ENCODE data around the gene TSPAN18. TPM values are rescaled to one million over a fixed set of nuclear protein-coding genes. Genes with fewer than 3 reads are reported as not detected.

The TSPAN18 gene
- total RNA-seq, 4 donors from 2014 or later = 3.6 to 12.4 (median 8.2) TPM

DNA sequence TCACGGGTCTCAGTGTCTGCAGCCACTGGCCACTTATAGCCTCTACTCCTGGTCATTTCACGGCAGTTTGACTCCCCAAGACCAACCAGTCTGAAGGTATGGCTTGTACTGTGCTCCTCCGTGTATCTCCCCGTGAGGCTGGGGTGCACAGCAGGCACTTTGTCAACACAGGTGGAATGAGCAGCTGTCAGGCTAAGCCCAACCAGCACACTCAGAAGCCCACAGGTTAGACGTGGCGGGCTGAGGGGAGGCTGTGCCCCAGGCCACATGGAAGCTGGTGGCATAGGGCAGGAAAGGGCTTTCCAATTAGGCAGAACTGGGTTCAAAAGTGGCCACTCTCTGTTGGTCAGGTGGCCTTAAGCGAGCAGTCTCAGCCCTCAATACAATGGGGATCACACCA, 216.9 kb downstream of the TSPAN18 start:
- Histone ChIP-seq H3K27ac (peak overlapping the region; percentile 16 to 40 (median 30)), H3K36me3 (no peaks in the 10 kb centered on the region), H3K27me3 (no peaks in the 10 kb centered on the region), H3K9me3 (no peaks in the 10 kb centered on the region), H3K4me3 (replicated peaks in 1 of 3) (no peak overlapping the region), H3K4me1 (peaks cover 29 to 83% of the 10 kb centered on the region in 2 donors)
- peak; percentile 42 to 55 for DNase-seq
- 45 to 58% methylated on average over 7 of the region's 7 CpGs for WGBS, 2 donors
- intact Hi-C loops (cut with DNase I) = no loop called here
- TF ChIP-seq, protein P1, sequence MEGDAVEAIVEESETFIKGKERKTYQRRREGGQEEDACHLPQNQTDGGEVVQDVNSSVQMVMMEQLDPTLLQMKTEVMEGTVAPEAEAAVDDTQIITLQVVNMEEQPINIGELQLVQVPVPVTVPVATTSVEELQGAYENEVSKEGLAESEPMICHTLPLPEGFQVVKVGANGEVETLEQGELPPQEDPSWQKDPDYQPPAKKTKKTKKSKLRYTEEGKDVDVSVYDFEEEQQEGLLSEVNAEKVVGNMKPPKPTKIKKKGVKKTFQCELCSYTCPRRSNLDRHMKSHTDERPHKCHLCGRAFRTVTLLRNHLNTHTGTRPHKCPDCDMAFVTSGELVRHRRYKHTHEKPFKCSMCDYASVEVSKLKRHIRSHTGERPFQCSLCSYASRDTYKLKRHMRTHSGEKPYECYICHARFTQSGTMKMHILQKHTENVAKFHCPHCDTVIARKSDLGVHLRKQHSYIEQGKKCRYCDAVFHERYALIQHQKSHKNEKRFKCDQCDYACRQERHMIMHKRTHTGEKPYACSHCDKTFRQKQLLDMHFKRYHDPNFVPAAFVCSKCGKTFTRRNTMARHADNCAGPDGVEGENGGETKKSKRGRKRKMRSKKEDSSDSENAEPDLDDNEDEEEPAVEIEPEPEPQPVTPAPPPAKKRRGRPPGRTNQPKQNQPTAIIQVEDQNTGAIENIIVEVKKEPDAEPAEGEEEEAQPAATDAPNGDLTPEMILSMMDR (IDR thresholded peaks at IDR 0.05) = no peak

DNA sequence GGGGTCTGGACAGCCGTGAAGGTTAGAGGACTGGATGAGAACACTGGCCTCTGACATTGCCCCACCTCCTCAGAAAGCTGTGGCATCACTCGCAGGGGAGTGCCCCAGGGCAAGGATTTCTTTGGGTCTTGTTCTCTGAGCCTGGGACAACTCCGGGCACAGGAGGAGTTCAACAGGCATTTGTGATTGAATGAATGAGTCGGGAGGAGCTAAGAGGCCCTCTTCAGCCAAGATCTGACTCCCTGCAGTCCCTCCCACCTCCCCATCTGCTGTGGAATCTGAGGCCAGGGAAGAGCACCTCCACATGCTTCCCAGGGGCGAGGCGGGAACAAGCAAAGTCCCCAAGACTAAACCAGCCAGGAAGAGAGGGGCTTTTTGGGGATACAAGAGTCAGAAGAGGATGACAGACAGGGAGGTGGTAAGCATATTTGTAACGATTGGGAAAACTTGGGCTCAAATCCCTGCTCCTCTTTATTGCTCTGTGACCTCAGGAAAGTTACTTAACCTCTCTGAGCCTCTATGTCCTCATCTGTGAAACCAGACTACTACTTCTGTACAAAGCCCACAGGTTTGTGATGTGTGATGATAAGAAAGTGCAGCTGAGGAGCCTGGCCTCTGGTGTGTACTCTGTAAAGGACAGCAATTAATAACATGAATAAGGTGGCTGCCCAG, 217.6 kb downstream of the TSPAN18 start:
- TF ChIP-seq POLR2A (IDR thresholded peaks at IDR 0.05) = no peak
- TF ChIP-seq, protein P1 (IDR thresholded peaks at IDR 0.05) = no peak
- no peak for DNase-seq
- H3K36me3 ChIP-seq = no peaks in the 10 kb centered on the region
- H3K4me1 ChIP-seq = peaks cover 32 to 85% of the 10 kb centered on the region in 2 donors
- H3K9me3 ChIP-seq = no peaks in the 10 kb centered on the region
- peak overlapping the region in 1 of 3 donors; percentile 23 for H3K27ac ChIP-seq
- intact Hi-C loops (cut with DNase I) = no loop called here
- no peak overlapping the region for H3K4me3 ChIP-seq (replicated peaks in 1 of 3)
- no peaks in the 10 kb centered on the region for H3K27me3 ChIP-seq
- WGBS, 2 donors = 60 to 61% methylated on average over 7 of the region's 7 CpGs

DNA sequence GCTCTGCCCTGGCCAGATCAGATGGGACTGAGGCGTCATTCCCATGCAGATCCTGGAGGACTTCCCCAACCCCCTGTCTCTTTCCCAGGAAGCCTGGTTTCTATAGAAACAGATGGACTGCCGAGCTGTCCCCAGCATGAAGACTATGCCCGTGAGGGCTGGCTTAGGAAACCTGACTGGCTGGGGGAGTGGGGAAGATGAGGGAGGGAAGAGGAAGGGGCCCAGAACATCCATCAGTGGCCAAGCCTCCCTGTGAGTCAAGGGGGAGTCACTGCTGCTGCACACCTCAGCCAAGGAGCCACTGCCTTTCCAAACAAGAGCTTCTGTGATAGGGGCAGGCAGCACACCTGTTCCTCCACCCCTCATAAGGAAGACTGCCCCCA, 218.1 kb downstream of the TSPAN18 start:
- intact Hi-C loops (cut with DNase I) = no loop called here
- TF ChIP-seq POLR2A (IDR thresholded peaks at IDR 0.05) = no peak
- TF ChIP-seq, protein P1 (IDR thresholded peaks at IDR 0.05) = no peak
- Histone ChIP-seq H3K9me3 (no peaks in the 10 kb centered on the region), H3K27me3 (no peaks in the 10 kb centered on the region), H3K4me1 (peaks cover 32 to 84% of the 10 kb centered on the region in 2 donors), H3K4me3 (replicated peaks in 1 of 3) (no peak overlapping the region), H3K27ac (peak overlapping the region in 1 of 3 donors; percentile 23), H3K36me3 (no peaks in the 10 kb centered on the region)
- 52 to 64% methylated on average over 3 of the region's 3 CpGs for WGBS, 2 donors
- no peak for DNase-seq

DNA sequence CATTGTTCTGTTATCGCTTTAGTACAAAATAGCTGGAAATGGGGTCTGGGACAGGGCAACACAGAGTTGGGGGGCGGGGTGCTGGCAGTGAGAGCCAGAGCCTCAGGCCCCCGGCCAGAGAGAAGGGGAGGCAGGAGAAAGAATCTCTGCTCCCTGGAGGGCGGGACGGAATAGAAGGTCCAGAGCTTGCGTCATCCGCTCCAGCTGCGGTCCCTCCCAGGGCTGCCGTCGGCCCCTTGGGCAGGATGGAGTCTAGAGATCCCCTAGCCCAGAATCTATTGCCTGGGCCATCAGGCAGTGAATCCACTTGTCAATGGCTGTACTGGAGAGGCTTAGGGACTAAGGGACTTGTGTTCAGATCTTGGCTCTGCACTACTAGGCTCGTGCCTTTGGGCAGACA, 218.9 kb downstream of the TSPAN18 start:
- no peak for DNase-seq
- peaks cover 32 to 76% of the 10 kb centered on the region in 2 donors for H3K4me1 ChIP-seq
- TF ChIP-seq POLR2A (IDR thresholded peaks at IDR 0.05) = no peak
- TF ChIP-seq, protein P1 (IDR thresholded peaks at IDR 0.05) = no peak
- WGBS, 2 donors = 68 to 76% methylated on average over 10 to 11 of the region's 11 CpGs
- peak overlapping the region in 1 of 3 donors; percentile 33 for H3K27ac ChIP-seq
- H3K9me3 ChIP-seq = no peaks in the 10 kb centered on the region
- H3K36me3 ChIP-seq = no peaks in the 10 kb centered on the region
- no peaks in the 10 kb centered on the region for H3K27me3 ChIP-seq
- intact Hi-C loops (cut with DNase I) = no loop called here
- H3K4me3 ChIP-seq (replicated peaks in 1 of 3) = no peak overlapping the region

DNA sequence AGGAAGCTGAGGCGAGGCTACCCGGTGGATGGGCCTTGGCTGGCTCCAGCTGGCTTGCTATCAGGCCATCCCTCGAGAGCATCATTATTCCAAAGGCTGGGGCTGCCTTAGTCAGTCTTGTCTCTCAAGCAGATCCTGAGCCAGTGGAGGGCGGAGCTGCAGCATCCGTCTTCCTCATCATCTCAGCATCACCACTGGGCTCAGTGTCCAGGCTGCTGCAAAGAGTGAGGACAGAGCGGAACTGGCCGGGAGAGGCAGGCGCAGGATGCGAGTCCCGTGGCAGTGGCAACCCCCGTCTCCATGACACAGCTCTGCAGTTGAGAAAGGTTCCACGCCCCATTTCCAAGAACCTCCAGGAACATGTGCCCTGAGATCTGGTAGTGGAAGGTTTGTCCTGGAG, 219.5 kb downstream of the TSPAN18 start:
- peak; percentile 34 to 45 for DNase-seq
- TF ChIP-seq, protein P1 (IDR thresholded peaks at IDR 0.05) = no peak
- TF ChIP-seq POLR2A (IDR thresholded peaks at IDR 0.05) = no peak
- H3K4me3 ChIP-seq (replicated peaks in 1 of 3) = no peak overlapping the region
- no peaks in the 10 kb centered on the region for H3K9me3 ChIP-seq
- H3K4me1 ChIP-seq = peaks cover 32 to 76% of the 10 kb centered on the region in 2 donors
- intact Hi-C loops (cut with DNase I) = no loop called here
- no peaks in the 10 kb centered on the region for H3K27me3 ChIP-seq
- 90 to 95% methylated on average over 8 to 12 of the region's 12 CpGs for WGBS, 2 donors
- H3K36me3 ChIP-seq = no peaks in the 10 kb centered on the region
- peak overlapping the region in 2 of 3 donors; percentile 33 to 60 for H3K27ac ChIP-seq

Measured in thyroid gland (tissue), 4 donors.